Heart right ventricle (tissue), 16 donors: Measurements from ENCODE around the gene IARS2. TPM values are rescaled to one million over a fixed set of nuclear protein-coding genes. Genes with fewer than 3 reads are reported as not detected.
A peak's percentile ranks its signal among the peaks of the same experiment; 100 is the strongest.

Source experiments
- ATAC-seq, 8 donors: fragments of 200-7000 bp; cut with Tn5 transposase; one replicate each; pipeline ENCODE4 v1.9.1; 2020; ENCODE audit warnings: mild to moderate bottlenecking in 8 of 8, moderate library complexity in 8 of 8, moderate number of reproducible peaks in 1 of 8
- DNase-seq, 2 donors: peaks; one replicate each; pipeline ENCODE4 v3.0.0-alpha.2; 2020
- H3K27ac ChIP-seq, 10 donors: fragments of 200-600 bp; sonication (generic) in 2 of 10; one replicate each; pipeline versions ENCODE4 v1.5.0 to v1.8.0; 2020 to 2022; ENCODE audit warnings: mild to moderate bottlenecking in 3 of 10
- H3K27me3 ChIP-seq, 7 donors: fragments of 200-600 bp; one replicate each; pipeline ENCODE4 v1.8.0; 2021 to 2022; ENCODE audit warnings: mild to moderate bottlenecking in 2 of 7
- H3K36me3 ChIP-seq, 9 donors: fragments of 200-600 bp; sonication (generic) in 1 of 9; one replicate each; pipeline versions ENCODE4 v1.5.0 to v1.8.0; 2020 to 2022; ENCODE audit warnings: mild to moderate bottlenecking in 2 of 9
- H3K4me1 ChIP-seq, 9 donors: fragments of 200-600 bp; sonication (generic) in 1 of 9; one replicate each; pipeline versions ENCODE4 v1.5.0 to v1.8.0; 2020 to 2022; ENCODE audit warnings: mild to moderate bottlenecking in 4 of 9
- H3K4me3 ChIP-seq, 10 donors: fragments of 200-600 bp; sonication (generic) in 2 of 10; one replicate each; pipeline versions ENCODE4 v1.5.0 to v1.8.0; 2020 to 2022; ENCODE audit warnings: mild to moderate bottlenecking in 7 of 10, moderate library complexity in 2 of 10
- H3K9me3 ChIP-seq, 11 donors: fragments of 200-600 bp in 10 of 11; sonication (generic) in 2 of 11; one replicate each; pipeline versions ENCODE4 v1.5.0 to v1.8.0; 2013 to 2022; ENCODE audit warnings: mild to moderate bottlenecking in 2 of 11, control low read depth in 1 of 11, moderate library complexity in 1 of 11
- WGBS, 2 donors: extraction: QIAGEN DNeasy Blood & Tissue Kit; methylation state at CpG; one replicate each; pipeline ENCODE4 v1.1.7; 2013; ENCODE audit warnings: inconsistent platforms in 1 of 2; 5-methylcytosine and 5-hydroxymethylcytosine counted together
- intact Hi-C, 10 donors: fragments of 100-400 bp; cut with DNase I; formaldehyde crosslinking; loops; one replicate each; pipeline versions ENCODE4 v1.11.1 to v1.14.2; 2022
- polyA plus RNA-seq, 2 donors: library from polyadenylated mRNA; stranded (reverse); fragments of 200-250 nt; gene quantifications; one replicate each; pipeline ENCODE4 v1.2.3, GENCODE V29; 2013
- total RNA-seq, 10 donors: library from RNA; stranded (reverse); fragmentation: NEBNext Ultra II Directional in 3 of 10; extraction: Animal tissue kit (Norgen Biotek cat#: 25700) in 3 of 10; gene quantifications; one replicate each; pipeline versions ENCODE4 v1.2.1 to v1.2.4, GENCODE V29; 2021 to 2023
- TF ChIP-seq, protein P1 (sequence below), 9 donors: fragments of 200-600 bp; sonication (generic) in 2 of 9; IDR thresholded peaks; one replicate each; pipeline versions ENCODE4 v1.5.0 to v1.8.0; 2021 to 2022; ENCODE audit warnings: antibody characterized with exemption in 9 of 9, mild to moderate bottlenecking in 5 of 9, moderate library complexity in 1 of 9
- donor health status: Arrhythmogenic right ventricular cardiomyopathy.
- donor health status: ischemic (EF 13 %, LVEDD 7.1; RV severe dilation, severe dysfunction).
- donor health status: healthy with polysubstance abuse.
- donor health status: DM: no; HTN: yes; CAD: no.
- donor health status: DM: no; HTN: no; CAD: no.
- donor health status: ischemic (EF 25% LVEDD 6.9; RV normal size, moderate dysfunction).
- donor health status: ischemic (EF 25% LVEDD 5.7; RV mildly dilated, moderate dysfunction).
- donor health status: healthy.
- donor health status: DM: yes; HTN: yes; CAD: no.
- donor health status: Ischemic cardiomyopathy.
- donor health status: ischemic (EF 35%, LVEDD 5.7; RV mildly dilated, moderate dysfunction).
- donor health status: nonischemic (EF 11% LVEDD 7.7; RV severe dilation, severe dysfunction).
- donor health status: DM: yes; HTN: yes; CAD: no.
- donor health status: PGD.
- donor health status: ischemic (EF 29% LVEDD 5.4; RV normal size, mild dysfunction).
- donor health status: nonischemic (EF 23%, LVEDD 6.1; RV moderate dilation, normal function).

Gene IARS2
- total and polyA plus RNA-seq, 12 donors, result 12.1 to 91.9 (median 80.1) TPM

DNA sequence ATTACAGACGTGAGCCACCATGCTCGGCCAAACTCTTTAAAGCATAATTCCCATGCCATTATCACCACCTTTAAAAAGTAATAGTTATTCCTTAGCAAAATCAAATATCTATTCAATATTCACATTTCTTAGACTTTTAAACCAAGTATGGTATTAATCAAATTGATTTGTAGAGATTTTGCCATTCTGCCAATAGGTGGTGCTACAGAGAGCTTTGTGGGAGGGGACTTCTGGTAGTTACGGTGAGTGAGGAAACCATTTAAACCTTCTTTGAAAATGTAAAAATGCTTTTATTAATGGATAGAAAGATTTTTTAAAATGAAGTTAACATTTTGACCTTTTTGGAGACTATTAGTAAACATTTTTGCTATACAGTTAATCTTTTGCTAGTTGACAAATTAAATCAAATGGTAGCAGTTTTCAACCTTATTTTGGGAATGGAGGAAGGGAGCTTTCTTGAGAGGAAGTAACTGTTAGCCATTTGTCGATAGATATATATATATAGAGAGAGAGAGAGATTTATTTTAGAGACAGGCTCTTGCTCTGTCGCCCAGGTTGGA is 19.3 kb downstream of the IARS2 start:
- TF ChIP-seq, protein P1, sequence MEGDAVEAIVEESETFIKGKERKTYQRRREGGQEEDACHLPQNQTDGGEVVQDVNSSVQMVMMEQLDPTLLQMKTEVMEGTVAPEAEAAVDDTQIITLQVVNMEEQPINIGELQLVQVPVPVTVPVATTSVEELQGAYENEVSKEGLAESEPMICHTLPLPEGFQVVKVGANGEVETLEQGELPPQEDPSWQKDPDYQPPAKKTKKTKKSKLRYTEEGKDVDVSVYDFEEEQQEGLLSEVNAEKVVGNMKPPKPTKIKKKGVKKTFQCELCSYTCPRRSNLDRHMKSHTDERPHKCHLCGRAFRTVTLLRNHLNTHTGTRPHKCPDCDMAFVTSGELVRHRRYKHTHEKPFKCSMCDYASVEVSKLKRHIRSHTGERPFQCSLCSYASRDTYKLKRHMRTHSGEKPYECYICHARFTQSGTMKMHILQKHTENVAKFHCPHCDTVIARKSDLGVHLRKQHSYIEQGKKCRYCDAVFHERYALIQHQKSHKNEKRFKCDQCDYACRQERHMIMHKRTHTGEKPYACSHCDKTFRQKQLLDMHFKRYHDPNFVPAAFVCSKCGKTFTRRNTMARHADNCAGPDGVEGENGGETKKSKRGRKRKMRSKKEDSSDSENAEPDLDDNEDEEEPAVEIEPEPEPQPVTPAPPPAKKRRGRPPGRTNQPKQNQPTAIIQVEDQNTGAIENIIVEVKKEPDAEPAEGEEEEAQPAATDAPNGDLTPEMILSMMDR (IDR thresholded peaks at IDR 0.05), result peak in 8 of 9 donors; percentile 29 to 73 (median 60)
- no peak overlapping the region for H3K27ac ChIP-seq
- H3K9me3 ChIP-seq, result no peaks in the 10 kb centered on the region
- ATAC-seq, result no peak
- H3K4me1 ChIP-seq, result no peaks in the 10 kb centered on the region
- no peak for DNase-seq
- intact Hi-C loops, result no loop called here
- 70 to 88% methylated on average over 5 of the region's 5 CpGs for WGBS, 2 donors
- no peak overlapping the region for H3K4me3 ChIP-seq
- H3K36me3 ChIP-seq, result peaks cover 0 to 96% (median 49%) of the 10 kb centered on the region in 9 donors
- no peaks in the 10 kb centered on the region for H3K27me3 ChIP-seq

DNA sequence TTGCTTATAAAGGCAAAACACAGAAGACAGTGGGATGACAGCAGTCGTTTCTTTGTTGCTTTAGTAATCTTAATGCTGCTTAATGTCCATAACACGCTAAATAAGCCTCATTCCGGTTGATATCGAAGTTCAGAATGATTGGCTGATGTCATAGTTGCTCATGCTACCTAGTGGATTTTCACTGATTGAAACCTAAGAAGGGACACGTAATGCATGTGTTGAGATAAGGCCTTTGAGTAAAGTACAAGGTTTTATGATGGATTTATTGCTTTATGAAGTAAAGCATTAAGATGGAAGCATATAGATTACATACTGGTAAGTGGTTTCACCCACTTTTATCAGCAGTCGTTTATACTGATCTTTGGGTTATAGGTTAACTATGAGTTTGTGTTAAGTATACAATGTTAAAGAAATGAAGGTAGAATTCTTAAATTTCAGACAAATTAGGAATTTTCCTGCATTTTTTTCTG is 25.1 kb downstream of the IARS2 start:
- TF ChIP-seq, protein P1 (IDR thresholded peaks at IDR 0.05), result no peak
- Histone ChIP-seq H3K9me3 (no peaks in the 10 kb centered on the region), H3K36me3 (peaks cover 0 to 56% (median 25%) of the 10 kb centered on the region in 9 donors), H3K4me1 (peaks cover 0 to 5% (median 0%) of the 10 kb centered on the region in 9 donors), H3K4me3 (no peak overlapping the region), H3K27me3 (no peaks in the 10 kb centered on the region), H3K27ac (no peak overlapping the region)
- 87 to 89% methylated on average over 6 of the region's 6 CpGs for WGBS, 2 donors
- intact Hi-C loops, result no loop called here
- ATAC-seq, result no peak
- DNase-seq, result no peak

DNA sequence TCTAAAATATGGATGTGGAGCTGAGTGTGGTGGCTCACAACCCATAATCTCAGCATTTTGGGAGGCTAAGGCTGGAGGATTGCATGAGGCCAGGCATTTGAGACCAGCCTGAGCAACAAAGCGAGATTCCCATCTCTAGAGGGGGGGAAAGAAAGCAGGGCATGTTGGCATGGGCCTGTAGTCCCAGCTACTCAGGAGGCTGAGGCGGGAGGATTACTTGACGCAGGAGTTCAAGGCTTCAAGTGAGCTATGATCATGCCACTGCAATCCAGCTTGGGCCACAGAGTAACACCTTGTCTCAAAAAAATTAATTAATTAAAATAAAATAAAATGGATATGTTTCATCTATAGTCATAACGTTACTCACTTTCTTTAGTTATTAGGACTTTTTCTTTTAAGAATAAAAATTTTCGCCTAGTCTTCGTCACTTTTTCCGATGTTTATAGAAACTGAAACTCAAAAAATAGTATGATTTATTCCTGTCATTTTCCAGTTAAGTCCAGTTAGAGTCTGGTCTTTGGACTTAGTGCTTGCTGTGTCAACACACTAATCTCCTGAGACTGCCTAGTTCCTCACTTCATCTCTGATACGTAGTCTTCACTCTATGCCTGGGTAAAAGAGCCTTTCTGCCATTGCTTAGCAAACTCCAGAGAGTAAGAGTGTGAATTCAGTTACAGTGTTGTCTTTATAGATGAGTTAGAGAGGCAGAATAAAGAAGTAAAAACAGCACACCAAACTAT is 28.0 kb downstream of the IARS2 start:
- DNase-seq (no peak), ATAC-seq (peak in 1 of 8 donors; percentile 37)
- 88 to 92% methylated on average over 8 of the region's 8 CpGs for WGBS, 2 donors
- intact Hi-C loops, result no loop called here
- H3K4me3 ChIP-seq, result no peak overlapping the region
- peaks cover 0 to 11% (median 4%) of the 10 kb centered on the region in 9 donors for H3K4me1 ChIP-seq
- H3K27me3 ChIP-seq, result no peaks in the 10 kb centered on the region
- peaks cover 0 to 47% (median 6%) of the 10 kb centered on the region in 9 donors for H3K36me3 ChIP-seq
- peak overlapping the region in 2 of 10 donors; percentile 9 to 16 for H3K27ac ChIP-seq
- no peaks in the 10 kb centered on the region for H3K9me3 ChIP-seq
- TF ChIP-seq, protein P1 (IDR thresholded peaks at IDR 0.05), result no peak

GRCh38 chr1:220123066-220123465 is 29.1 kb downstream of the IARS2 start:
- Histone ChIP-seq H3K36me3 (peaks cover 0 to 47% (median 8%) of the 10 kb centered on the region in 9 donors), H3K4me1 (peaks cover 0 to 11% (median 4%) of the 10 kb centered on the region in 9 donors), H3K4me3 (no peak overlapping the region), H3K27ac (no peak overlapping the region), H3K9me3 (no peaks in the 10 kb centered on the region), H3K27me3 (no peaks in the 10 kb centered on the region)
- ATAC-seq (no peak), DNase-seq (no peak)
- intact Hi-C loops, result no loop called here
- TF ChIP-seq, protein P1 (IDR thresholded peaks at IDR 0.05), result no peak
